ENCODE results near the gene TWIST2. TPM values are rescaled to one million over a fixed set of nuclear protein-coding genes. Genes with fewer than 3 reads are reported as not detected.

The TWIST2 gene
- total RNA-seq, 1 donor from 2014 or later: 8.4 TPM

DNA sequence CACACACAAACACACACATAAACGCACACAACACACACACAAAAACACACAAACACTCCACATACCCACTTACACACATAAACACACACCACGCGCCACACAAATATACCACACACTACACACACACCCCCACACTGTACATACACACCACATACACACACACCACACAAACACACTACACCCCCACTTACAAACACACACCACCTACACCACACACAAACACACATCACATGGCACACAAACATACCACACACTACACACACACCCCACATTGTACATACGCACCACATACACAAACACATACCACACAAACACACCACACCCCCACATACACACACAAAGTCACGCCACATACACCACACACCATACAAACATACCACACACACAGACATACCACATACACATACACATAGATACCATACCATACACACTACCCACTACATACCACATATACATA lies 59.9 kb downstream of the TWIST2 start:
- no peaks in the 10 kb centered on the region for H3K27me3 ChIP-seq (ENCODE audit: low read depth)
- DNase-seq: no peak

DNA sequence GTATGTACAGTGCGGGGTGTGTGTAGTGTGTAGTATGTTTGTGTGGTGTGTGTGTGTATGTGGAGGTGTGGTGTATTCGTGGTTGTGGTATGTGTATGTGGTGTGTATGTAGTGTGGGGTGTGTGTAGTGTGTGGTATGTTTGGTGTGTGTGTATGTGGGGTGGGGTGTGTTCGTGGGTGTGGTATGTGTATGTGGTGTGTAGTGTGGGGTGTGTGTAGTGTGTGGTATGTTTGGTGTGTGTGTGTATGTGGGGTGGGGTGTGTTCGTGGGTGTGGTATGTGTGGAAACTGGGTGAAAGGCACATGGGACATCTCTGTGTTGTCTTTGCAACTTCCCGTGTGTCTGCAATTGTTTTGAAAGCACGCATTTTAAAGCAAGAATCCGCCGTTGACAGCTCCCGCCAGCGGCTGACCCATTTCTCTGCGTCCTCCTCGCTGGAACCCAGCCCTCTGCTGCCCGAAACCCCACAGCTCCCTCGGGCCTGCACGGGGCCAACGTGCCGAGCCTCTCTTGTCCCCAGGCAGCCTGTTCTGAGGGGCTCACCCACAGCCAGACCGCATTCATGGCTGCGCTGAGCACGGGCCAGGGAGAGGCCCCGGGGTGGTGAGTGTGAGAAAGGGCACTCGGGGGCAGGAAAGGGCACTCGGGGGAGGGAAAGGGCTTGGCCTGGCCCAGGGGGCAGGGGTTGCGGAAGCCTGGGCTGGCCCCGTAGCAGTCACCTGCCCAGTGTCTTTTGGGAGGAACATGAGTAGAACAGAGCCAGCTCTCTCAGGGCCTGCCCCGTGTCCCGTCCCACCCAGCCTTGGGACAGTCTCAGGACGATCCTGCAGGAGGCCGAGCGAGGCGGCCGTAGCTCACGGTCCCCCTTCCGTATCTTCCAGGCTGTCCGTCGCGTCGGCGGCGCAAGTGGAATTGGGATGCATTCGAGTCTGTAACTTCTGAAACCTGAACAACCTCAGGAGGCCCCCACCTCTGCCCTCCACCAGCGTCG lies 61.4 kb downstream of the TWIST2 start:
- TF ChIP-seq, protein P1, sequence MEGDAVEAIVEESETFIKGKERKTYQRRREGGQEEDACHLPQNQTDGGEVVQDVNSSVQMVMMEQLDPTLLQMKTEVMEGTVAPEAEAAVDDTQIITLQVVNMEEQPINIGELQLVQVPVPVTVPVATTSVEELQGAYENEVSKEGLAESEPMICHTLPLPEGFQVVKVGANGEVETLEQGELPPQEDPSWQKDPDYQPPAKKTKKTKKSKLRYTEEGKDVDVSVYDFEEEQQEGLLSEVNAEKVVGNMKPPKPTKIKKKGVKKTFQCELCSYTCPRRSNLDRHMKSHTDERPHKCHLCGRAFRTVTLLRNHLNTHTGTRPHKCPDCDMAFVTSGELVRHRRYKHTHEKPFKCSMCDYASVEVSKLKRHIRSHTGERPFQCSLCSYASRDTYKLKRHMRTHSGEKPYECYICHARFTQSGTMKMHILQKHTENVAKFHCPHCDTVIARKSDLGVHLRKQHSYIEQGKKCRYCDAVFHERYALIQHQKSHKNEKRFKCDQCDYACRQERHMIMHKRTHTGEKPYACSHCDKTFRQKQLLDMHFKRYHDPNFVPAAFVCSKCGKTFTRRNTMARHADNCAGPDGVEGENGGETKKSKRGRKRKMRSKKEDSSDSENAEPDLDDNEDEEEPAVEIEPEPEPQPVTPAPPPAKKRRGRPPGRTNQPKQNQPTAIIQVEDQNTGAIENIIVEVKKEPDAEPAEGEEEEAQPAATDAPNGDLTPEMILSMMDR (IDR thresholded peaks at IDR 0.05): no peak
- ATAC-seq: peak; percentile 42 to 73
- Histone ChIP-seq H3K27me3 (ENCODE audit: low read depth) (no peaks in the 10 kb centered on the region), H3K4me3 (no peak overlapping the region), H3K9me3 (no peaks in the 10 kb centered on the region), H3K27ac (no peak overlapping the region), H3K36me3 (no peaks in the 10 kb centered on the region), H3K4me1 (no peaks in the 10 kb centered on the region)
- intact Hi-C loops (cut with DNase I): no loop called here
- DNase-seq: no peak

More for the DNA sequence above, 59.9 kb downstream of the TWIST2 start:
- intact Hi-C loops (cut with DNase I): no loop called here
- Histone ChIP-seq H3K4me3 (no peak overlapping the region), H3K4me1 (no peaks in the 10 kb centered on the region), H3K9me3 (no peaks in the 10 kb centered on the region), H3K36me3 (no peaks in the 10 kb centered on the region), H3K27ac (no peak overlapping the region)
- no peak for ATAC-seq
- TF ChIP-seq, protein P1 (IDR thresholded peaks at IDR 0.05): no peak

GRCh38 chr2:238910751-238911351 lies 63.0 kb downstream of the TWIST2 start:
- TF ChIP-seq, protein P1 (IDR thresholded peaks at IDR 0.05): no peak
- no peak overlapping the region for H3K4me3 ChIP-seq
- H3K36me3 ChIP-seq: no peaks in the 10 kb centered on the region
- H3K4me1 ChIP-seq: no peaks in the 10 kb centered on the region
- DNase-seq (no peak), ATAC-seq (no peak)
- H3K27ac ChIP-seq: no peak overlapping the region
- H3K9me3 ChIP-seq: no peaks in the 10 kb centered on the region
- H3K27me3 ChIP-seq (ENCODE audit: low read depth): peaks cover 3% of the 10 kb centered on the region
- intact Hi-C loops (cut with DNase I): no loop called here

DNA sequence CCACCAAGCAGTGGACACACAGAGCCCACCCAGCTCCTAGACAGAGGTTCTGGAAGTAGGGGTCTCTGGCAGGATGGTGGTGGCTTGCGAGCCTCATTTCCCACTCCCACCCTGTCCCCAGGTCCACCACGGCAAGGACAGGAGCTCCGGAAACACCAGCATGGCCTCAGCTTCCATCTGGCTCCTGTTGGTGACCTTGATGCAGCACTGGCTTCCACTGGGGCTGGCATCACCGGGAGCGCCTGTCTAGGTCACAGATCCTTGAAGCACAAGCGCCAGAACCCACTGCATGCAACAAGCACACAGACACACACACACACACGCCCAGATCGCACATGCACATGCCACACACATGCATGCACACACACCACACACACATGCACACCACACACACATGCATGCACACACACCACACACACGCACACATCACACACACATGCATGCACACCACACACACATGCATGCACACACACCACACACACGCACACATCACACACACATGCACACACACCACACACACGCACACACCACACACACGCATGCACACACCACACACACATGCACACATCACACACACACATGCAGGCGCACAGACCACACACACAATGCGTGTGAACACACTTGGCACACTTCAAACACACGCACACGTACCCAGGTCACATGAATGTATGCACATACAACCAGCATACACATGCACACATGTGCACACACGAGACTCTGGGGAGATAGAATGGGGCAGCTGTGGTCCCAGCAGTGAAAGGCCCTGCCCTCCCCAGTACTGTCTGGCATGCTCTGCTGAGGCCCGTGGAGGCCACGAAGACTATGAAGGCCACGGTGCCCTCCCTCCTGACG lies 63.7 kb downstream of the TWIST2 start:
- ATAC-seq (no peak), DNase-seq (no peak)
- Histone ChIP-seq H3K27me3 (ENCODE audit: low read depth) (peaks cover 3% of the 10 kb centered on the region), H3K36me3 (no peaks in the 10 kb centered on the region), H3K9me3 (no peaks in the 10 kb centered on the region), H3K27ac (no peak overlapping the region), H3K4me3 (no peak overlapping the region), H3K4me1 (no peaks in the 10 kb centered on the region)
- TF ChIP-seq, protein P1 (IDR thresholded peaks at IDR 0.05): no peak
- intact Hi-C loops (cut with DNase I): no loop called here
